Measurements from ENCODE around the gene GPR183. TPM values are rescaled to one million over a fixed set of nuclear protein-coding genes. Genes with fewer than 3 reads are reported as not detected.

GPR183 gene
- total RNA-seq, 1 donor from 2014 or later: 0.70 TPM

GRCh38 chr13:99313501-99313900, 6.3 kb upstream of the GPR183 start:
- ATAC-seq (peak; percentile 61), DNase-seq (ENCODE audit: low spot score) (no peak)

DNA sequence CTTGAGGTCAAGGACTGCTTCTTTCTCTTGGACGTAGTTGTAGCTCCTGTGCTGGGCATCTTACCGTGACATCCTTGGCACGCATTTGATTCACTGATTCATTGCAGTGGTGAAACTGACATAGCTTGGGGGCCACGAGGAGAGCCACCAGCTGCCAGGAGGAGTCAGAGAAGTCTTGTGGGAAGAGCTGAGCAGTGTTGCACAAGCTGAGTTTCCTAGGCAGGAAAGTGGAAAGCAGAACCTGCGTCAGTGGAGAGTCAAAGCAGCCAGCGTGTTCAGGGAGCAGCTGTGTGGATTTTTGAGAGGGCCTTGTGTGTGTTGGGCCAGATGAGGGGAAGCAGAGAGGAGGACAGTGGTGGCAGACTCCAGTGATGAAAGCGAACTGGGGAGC, 5.3 kb upstream of the GPR183 start:
- DNase-seq (ENCODE audit: low spot score) (no peak), ATAC-seq (peak; percentile 42)

- ATAC-seq (no peak), DNase-seq (ENCODE audit: low spot score) (no peak)
These were observed 4.7 kb upstream of the GPR183 start for GRCh38 chr13:99311748-99312492.

- ATAC-seq (no peak), DNase-seq (ENCODE audit: low spot score) (no peak)
These were observed 3.9 kb upstream of the GPR183 start for GRCh38 chr13:99311137-99311536.

DNA sequence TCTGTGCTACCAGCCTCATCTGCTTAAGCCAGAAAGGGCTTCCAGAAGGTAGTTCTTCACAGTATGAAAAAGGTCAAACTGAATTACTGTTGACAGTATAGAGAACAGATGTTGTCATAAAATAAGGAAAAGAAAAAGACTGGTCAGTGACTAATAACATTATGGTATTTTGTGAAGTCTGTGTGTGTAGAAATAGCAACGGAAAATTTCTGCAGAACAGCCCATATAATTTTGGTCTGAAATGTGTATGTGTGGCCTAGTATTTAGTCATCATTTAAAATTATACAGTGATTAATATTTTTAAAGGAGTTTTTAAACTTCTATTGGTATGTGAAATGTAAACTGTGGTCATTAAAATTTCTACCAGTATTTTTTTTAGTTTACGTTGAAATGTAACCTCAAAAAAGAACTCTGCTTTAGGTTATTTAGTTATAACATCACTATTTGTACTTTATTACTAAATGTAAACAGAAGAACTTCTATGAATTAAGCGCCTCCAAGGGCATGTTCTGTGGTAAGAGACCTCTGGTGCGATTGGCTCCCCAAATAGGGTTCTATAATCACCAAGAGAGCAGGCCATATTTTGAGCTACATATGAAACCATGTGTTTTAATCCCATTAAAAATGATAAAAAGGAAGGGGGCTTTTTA, 3.3 kb upstream of the GPR183 start:
- ATAC-seq (no peak), DNase-seq (ENCODE audit: low spot score) (no peak)

GRCh38 chr13:99308471-99309087, 1.4 kb upstream of the GPR183 start:
- ATAC-seq (no peak), DNase-seq (ENCODE audit: low spot score) (no peak)

DNA sequence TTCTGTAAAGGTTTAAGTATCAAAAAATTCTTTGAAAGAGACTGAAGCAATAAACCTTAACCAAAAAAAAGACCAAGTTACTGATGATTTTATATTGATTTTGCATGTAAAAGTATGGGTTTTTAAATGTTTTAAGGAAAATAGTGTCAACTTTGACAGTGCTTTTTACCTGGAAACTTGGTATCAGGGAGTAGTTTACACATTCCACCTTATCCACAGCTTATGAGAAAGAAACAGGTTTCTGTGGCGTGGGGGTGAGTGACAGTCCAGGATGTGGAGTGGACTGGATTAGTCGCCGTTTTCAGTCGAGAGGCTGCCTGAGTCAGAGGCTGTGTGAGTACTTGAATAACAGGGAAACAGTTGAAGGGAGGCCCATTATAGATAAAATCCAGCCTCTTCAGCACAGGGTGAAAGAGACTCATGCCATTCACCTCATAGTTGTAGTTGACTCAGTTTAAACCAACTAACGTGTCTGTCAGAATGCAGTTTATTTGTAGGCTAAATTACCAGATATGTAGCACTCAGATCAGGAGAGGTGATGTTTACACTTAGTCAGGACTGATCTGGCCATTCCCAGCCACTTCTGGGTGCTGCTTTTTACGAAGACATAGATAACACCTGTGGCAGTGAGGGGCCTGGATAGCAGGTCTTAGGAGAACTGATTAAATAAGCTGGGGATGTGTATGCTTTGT, 595 bp upstream of the GPR183 start:
- ATAC-seq: no peak
- no peak for DNase-seq (ENCODE audit: low spot score)

- no peak for ATAC-seq
- no peak for DNase-seq (ENCODE audit: low spot score)
These were observed 1.6 kb downstream of the GPR183 start for GRCh38 chr13:99305566-99305965.

DNA sequence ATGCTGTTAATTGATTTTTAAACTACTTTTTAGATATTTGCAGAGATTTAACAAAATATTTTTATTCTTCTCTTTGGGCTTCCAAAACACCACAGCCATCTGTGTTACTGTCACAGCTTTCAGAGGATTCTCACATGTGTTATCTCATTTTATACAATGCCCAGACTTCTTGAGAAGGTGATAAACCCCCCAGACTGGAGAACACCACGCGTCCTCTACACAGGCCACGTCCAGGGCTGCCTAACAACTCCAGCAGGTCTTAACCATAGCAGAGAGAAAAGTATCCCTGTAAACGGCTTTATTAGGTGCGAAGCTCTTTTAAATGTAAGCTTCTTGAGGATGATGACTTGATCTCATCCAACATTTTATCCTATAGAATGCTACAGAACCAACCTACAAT, 2.0 kb downstream of the GPR183 start:
- ATAC-seq (no peak), DNase-seq (ENCODE audit: low spot score) (no peak)

- DNase-seq (ENCODE audit: low spot score) (no peak), ATAC-seq (no peak)
These were observed 2.7 kb downstream of the GPR183 start for GRCh38 chr13:99304541-99304940.

DNA sequence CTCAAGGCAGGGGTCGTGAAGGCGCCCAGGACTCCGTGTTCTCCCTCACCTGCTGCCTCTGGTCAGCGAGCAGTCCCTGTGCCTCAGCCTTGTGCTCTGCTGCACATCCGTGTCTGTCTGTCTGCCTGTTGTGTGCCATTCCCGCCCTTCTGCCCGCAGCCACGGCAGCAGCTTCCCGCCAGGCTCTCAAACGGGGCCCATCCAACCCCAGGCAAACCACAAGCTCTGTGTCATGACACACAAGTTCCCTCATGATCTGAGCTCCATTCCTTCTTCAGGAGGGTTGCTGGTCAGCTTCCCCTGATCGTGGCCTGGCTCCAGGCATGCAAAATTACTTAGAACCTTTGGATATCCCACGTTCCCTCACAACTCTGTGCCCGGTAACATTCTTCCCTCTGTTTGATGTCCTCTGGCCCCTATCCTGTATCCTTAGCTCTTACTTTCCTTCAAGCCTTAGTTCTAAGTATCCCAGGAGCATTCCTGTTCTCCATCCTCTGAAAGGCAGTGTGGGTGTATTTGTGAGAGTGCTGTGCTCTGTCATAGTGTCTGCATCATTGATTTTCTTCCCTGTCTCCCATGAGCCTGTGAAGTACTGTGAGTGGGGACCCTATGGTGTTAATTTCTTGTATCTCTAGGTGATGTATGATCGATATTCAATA, 3.2 kb downstream of the GPR183 start:
- peak; percentile 15 for ATAC-seq

GRCh38 chr13:99302637-99303505, 4.3 kb downstream of the GPR183 start:
- no peak for DNase-seq (ENCODE audit: low spot score)
- ATAC-seq: no peak

More for the DNA sequence above, 3.2 kb downstream of the GPR183 start:
- DNase-seq (ENCODE audit: low spot score): no peak

- ATAC-seq (no peak), DNase-seq (ENCODE audit: low spot score) (no peak)
These were observed 5.1 kb downstream of the GPR183 start for GRCh38 chr13:99301913-99302636.

DNA sequence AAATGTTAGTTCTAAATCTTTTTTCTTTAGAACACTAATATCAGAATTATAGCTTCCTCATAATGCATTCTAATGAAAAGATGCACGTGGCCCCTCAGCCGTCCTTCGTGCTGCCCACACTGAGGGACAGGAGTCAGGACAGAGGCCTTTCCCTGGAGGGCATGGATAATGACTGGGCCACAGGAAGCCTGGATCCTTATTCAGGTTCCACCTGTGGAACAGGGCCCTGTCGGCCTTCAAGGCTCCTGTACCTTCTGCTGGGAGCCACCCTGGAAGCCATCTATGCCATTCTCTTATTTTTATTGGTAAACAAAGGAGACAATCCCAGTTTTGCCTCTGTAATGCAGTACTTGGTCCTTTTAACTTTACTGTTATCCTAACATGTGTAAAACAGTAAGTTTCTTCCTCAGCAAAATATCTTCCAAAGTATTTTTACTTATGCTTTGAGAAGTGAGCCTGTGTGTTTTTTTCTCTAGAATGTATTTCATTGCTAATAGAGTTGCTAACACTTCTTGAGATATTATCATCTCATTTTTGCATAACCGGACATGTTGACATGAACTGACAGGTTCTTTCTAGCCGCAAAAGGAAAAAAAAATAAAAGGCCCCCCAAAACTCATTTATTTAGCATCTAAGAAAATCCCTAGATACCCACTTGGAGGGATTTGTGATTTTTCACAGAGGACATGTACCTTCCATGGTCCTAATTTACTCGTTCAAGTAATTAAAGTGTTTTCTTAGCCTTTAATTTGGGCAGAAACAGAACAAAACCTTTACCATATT, 6.0 kb downstream of the GPR183 start:
- DNase-seq (ENCODE audit: low spot score) (no peak), ATAC-seq (no peak)

DNA sequence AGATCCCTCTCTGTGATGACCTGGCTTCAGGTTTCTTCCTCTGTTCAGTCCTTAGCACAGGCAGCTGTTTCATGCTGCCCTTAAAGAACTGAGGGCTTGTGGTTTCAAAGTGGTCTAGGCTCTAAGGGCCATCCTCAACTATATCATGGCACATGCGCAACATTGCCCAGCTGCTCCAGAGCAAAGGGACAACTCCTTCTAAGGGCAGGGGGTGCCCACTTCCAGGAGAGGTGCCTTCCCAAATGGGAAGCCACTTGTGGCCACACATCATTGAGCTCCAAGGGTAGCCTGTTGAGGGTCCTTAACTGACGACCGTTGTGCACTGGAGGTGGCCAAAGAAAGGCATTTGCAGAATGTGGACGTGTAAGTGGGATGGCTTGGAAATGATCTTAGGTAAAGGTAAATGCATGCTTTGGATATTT, 7.3 kb downstream of the GPR183 start:
- ATAC-seq: no peak

GRCh38 chr13:99299256-99299919, 7.8 kb downstream of the GPR183 start:
- ATAC-seq: no peak
- DNase-seq (ENCODE audit: low spot score): no peak

More for the DNA sequence above, 7.3 kb downstream of the GPR183 start:
- DNase-seq (ENCODE audit: low spot score): no peak

DNA sequence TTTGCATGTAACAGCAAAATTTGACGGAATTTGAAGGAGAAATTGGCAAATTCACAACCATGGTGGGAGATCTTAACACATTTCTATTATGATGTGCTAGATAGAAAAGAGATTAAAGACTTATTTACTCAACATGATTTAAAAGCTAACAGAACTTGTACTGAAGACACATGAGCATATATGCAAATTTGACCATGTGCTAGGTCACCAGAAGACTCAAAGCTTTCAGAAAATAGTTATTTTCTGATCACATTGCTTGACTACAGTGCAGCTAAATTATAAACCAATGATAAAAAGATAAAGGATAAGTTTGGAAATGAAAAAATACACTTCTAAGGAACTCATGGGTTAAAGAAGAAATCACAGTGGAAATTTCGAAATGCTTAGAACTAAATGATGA, 9.1 kb downstream of the GPR183 start:
- DNase-seq (ENCODE audit: low spot score) (no peak), ATAC-seq (no peak)

DNA sequence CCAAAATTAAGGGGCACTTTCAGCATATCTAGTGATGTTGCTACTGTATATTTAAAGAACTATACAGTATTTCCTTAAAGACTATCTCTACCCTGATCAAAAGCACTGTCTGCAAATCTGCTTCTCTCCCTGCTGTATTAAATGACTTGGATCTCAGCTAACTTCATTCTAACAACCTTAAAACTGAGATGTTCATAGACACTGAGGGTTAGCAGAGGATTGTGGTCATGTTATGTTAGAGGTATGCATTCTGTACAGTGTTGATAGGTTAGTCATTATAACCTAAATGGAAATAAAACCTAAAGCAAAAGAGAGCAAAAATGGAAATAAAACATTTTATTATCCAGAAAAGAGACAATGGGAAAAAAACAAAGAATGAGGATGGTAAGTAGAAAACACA, 9.9 kb downstream of the GPR183 start:
- ATAC-seq (no peak), DNase-seq (ENCODE audit: low spot score) (no peak)

Data from left lobe of liver (tissue), 2 donors.